NCI-H774 (cell line): ENCODE data around the gene ATP6V0B.

Experiments
- DNase-seq: peaks from one replicate; lab custom pipeline; 2025; lab: John Stamatoyannopoulos, UW

The ATP6V0B gene

DNA sequence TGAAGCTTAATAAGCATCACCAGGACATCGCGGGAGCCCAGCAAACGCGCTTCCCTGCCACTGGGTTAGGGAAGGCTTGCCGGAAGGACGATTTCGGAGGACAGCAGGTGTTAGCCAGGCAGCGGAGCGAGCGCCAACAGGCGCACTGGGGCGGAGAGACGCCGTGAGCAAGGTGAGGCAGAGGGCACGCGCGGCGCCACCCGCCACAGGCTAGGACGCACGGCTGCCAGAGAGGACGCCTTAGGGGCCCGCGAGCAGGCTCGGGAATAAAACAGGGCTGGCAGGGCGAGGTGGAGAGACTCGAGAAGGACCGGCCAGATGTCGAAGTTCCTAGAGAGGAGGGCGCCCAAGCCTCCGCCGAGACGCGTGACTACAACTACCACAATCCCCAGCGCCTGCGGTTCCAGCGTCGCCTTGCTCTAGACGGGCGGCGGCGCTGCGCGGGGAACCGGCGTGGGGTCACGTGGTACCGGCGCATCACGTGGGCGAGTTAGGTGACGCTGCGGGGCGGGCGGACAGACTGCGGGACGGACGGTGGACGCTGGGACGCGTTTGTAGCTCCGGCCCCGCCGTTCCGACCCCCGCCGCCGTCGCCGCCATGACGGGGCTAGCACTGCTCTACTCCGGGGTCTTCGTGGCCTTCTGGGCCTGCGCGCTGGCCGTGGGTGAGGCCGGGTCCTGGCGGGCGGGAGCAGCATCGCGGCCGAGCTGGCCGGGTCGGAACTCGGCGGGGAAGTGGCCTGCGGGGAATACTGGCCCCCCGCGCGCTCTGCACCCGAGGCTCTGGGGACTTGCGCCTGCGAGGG is at the start of gene ATP6V0B:
Gene ATP6V0B, plus strand, starts transcription at position 518 of the 806 bp plus-strand sequence. Its CDS starts 81 bp downstream, at position 599.
- peak; percentile 98 for DNase-seq

DNA sequence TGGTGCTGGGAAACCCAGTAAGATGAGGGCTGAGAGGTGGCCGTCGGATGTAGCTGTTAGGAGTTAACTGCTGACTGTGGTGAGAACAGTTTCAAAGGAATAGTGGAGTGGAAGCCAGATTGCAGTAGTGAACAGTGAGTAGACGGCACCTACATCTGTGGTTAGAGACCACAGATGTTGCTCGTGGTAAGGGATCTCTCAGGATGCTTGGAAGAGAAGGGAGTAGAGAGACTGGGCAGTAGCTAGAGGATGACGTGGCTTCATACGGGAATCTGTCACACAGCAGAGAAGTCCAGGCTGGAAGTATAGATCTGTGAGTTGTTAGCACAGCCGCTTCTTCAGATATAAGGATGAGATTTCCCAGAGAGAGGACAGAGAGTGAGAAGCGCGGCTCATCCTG is 48.9 kb upstream of the ATP6V0B start:
- DNase-seq: no peak

DNA sequence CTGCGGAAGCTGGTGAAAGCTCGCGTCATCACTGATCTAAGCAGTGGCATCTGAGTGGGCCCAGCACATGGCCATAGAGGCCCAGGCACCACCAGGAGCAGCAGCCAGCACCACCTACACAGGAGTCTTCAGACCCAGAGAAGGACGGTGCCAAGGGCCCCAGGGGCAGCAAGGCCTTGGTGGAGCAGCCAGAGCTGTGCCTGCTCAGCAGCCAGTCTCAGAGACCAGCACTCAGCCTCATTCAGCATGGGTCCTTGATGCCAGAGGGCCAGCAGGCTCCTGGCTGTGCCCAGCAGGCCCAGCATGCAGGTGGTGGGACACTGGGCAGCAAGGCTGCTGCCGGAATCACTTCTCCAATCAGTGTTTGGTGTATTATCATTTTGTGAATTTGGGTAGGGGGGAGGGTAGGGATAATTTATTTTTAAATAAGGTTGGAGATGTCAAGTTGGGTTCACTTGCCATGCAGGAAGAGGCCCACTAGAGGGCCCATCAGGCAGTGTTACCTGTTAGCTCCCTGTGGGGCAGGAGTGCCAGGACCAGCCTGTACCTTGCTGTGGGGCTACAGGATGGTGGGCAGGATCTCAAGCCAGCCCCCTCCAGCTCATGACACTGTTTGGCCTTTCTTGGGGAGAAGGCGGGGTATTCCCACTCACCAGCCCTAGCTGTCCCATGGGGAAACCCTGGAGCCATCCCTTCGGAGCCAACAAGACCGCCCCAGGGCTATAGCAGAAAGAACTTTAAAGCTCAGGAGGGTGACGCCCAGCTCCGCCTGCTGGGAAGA is 44.4 kb upstream of the ATP6V0B start:
- DNase-seq: no peak

DNA sequence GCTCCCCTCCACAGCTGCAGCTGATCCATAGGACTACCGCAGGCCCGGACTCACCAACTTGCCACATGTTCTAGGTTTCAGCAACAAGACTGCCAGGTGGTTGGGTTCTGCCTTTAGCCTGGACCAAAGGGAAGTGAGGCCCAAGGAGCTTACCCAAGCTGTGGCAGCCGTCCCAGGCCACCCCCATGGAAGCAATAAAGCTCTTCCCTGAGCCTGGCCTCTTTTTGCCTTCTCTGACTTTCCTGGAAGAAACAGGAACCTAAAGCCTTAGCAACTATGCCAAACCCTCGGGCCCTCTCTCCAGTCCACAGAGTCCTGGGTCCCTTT is 43.8 kb upstream of the ATP6V0B start:
- DNase-seq: no peak

DNA sequence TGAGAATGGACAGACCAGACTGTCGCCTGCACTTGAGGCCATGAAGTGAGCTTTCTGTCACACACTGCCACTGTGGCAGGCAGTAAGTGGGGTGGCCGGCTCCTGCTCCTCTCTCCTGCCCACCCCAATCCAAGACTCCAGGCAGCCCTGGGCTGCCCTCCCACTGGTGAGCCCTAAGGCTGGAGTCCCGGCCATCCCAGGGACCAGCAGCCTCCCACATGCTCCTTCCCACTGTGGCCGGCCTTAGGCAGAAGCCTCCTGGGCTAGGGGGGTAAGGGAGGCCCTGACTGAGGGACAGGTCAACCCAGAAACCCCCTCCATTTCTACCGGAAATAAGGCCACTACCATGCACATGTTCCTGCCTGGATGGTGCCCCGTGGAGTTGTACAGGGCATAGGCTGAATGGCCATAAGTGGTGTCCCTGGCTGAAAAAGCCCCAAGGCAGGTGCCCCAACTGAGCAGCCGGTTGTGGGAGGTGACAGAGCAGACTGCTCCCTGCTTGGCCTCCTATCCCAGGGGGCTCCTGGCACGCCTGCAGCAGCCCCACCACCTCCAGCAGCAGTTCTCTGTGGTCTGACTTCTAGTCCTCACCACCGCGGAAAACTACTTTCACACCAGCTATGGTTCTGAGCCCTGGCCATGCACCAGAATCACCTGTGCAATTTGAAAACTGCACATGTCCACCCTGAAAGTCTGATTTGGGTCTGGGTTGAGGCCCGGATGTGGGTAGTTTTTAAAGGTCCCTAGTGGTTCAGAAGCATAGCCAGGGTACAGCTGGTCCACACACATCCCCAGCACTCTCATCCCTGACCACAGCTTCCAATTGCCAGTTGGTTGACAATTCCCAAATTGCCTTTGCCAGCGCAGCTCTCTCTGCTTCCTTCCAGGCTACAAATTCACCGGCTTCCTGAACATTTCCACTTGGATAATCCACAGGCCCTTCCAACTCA is 42.8 kb upstream of the ATP6V0B start:
- no peak for DNase-seq

DNA sequence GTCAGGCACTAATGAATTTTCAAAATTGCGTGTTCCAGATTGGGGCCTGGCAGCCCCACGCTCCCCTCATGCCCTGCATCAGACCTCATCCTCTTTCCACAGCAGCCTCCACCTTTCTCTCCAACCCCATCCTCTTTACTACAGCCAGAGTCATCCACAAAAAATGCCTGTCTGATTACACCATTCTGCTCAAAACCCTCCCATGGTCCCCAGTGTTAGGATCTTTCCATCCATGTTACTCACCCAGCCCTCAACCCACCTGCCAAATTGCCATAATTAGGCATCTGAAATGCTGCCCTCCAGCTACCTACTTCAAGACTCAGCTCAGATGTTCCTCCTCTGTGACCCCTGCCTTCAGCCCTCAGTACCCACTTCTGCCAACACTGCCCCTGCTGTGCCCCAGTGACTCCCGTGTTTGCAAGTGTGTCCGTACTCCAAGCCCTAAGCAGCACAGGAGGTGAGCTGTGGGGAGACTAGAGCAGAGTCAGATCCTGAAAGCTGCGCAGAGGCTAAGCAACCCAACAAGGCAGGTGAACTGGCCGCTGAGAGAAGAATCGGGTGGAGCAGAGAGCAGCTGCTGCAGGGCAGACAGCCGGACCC is 41.9 kb upstream of the ATP6V0B start:
- no peak for DNase-seq

DNA sequence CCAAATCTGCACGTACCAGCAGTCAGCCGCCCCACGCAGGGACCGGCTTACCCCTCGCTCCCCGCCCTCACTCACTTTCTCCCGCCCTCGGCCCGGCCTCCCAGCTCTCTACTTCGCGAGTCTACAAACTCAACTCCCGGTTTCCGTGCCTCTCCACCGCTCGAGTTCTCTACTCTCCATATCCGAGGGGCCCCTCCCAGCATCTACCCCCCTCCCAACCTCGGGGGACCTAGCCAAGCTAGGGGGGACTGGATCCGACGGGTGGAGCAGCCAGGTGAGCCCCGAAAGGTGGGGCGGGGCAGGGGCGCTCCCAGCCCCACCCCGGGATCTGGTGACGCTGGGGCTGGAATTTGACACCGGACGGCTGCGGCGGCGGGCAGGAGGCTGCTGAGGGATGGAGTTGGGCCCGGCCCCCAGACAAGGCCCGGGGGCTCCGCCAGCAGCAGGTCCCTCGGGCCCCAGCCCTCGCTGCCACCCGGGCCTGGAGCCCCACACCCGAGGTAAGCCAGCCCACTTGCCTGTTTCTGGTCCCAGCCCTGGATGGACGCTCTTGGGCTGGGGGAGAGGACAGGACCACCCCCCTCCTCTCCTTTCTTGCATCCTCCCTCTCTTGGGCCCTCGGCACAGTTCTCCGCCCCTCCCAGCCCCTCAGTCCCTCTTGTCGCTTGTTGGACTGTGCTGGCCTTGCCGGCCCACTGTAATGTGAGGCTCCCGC is 41.2 kb upstream of the ATP6V0B start, which contains the start of gene ARTN:
Gene ARTN, plus strand, starts transcription at position 416 of the 715 bp plus-strand sequence. CDS start 1,856 bp downstream, outside the sequence.
- peak; percentile 44 for DNase-seq

DNA sequence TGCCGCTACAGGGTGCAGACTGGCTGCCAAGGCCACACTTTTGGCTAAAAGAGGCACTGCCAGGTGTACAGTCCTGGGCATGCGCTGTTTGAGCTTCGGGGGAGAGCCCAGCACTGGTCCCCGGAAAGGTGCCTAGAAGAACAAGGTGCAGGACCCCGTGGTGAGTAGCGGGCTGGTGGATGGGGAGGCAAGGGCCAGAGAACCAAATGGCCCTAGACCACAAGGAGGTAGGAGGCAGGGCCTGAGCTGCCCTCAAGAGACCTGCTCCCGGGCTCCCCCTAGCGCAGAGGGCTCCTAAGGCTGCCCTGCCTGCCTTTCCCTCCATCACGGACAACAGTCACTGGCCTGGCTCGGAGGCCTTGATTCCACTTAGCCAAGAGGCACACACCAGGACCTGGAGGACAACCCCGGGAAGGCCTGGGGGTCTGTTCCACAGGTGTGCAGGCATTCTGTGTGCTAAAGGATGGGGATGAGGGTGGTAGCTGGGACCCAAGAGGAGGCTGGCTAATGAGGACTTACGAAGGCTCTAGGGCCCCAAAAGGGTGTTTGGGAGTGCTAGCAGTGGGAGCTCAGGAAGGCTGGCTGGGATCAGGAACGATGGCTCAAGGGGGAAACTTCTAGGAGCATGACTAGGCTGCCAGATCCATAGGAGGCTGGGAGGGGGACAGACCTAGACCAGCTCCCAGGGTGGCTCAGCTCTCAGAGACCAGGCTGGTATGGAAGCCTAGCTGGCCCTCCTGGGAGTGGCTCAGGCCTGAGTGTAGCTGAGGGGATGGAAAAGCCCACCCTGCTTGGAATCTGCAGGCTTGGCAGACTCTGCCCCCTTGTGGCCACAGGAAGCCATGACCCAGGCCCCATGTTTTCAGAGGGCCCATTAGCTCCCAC is 40.4 kb upstream of the ATP6V0B start:
- DNase-seq: peak; percentile 73

DNA sequence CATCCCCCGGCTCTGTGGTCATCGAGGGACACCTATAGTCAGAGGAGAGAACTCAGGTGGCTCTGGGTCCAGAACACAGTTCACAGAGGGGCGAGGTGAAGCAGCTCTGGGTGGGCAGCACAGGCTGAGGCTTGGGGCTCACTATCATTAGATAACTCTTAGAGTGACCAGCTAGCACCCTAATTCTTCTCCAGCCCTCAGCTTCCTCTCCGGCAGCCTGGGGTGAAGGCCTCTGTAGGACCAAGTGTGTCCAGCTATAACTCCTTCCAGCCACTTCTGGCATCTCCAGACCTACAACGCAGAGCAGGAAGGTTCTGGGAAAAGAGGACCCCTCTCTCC is 39.8 kb upstream of the ATP6V0B start:
- DNase-seq: no peak

DNA sequence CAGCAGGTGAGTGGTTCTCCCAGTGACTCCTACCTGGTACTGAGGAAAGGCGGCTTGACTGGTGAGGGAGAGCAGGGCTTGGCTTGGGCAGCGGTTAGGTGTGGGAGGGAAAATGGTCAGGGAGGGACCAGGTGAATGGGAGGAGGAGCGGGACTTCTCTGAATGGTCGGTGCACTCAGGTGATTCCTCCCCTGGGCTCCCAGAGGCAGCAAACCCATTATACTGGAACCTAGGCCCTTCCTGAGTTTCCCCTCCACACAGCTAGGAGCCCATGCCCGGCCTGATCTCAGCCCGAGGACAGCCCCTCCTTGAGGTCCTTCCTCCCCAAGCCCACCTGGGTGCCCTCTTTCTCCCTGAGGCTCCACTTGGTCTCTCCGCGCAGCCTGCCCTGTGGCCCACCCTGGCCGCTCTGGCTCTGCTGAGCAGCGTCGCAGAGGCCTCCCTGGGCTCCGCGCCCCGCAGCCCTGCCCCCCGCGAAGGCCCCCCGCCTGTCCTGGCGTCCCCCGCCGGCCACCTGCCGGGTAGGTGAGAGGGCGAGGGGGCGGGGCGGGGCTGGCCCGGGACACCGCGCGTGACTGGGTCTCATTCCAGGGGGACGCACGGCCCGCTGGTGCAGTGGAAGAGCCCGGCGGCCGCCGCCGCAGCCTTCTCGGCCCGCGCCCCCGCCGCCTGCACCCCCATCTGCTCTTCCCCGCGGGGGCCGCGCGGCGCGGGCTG is 38.9 kb upstream of the ATP6V0B start:
- peak; percentile 63 for DNase-seq

DNA sequence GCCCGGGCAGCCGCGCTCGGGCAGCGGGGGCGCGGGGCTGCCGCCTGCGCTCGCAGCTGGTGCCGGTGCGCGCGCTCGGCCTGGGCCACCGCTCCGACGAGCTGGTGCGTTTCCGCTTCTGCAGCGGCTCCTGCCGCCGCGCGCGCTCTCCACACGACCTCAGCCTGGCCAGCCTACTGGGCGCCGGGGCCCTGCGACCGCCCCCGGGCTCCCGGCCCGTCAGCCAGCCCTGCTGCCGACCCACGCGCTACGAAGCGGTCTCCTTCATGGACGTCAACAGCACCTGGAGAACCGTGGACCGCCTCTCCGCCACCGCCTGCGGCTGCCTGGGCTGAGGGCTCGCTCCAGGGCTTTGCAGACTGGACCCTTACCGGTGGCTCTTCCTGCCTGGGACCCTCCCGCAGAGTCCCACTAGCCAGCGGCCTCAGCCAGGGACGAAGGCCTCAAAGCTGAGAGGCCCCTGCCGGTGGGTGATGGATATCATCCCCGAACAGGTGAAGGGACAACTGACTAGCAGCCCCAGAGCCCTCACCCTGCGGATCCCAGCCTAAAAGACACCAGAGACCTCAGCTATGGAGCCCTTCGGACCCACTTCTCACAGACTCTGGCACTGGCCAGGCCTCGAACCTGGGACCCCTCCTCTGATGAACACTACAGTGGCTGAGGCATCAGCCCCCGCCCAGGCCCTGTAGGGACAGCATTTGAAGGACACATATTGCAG is 38.2 kb upstream of the ATP6V0B start:
- peak; percentile 48 for DNase-seq

DNA sequence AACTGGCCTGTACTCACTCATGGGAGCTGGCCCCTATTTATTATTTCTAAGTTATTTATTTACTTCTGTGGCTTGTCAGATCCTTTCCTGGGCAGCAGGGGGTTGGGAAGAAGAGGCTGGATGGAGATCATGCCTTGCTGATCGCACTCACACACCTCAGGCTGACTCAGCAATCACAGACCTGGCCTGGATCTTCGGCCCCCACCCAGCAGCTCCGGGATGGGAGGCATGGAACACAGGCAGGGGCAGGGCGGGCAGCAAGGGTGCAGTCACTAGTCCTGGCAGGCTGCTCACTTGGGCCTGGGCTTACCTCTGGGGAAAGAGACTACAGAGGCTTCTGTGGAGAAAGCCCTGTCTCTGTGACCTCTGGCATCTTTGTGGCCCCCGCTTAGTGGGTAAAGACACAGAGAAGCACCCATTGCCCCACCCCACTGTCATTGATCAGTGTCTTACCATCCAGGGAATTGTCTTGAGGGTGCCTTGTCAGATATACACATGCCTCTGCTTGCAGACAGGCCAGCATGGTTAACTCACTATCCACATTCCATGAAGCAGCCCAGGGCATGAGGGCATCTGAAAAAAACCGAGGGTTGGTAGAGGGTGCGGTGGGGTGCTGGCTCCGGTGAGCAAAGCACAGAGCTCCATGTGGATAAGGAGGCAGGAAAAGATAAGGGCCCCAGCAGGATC is 37.4 kb upstream of the ATP6V0B start:
- no peak for DNase-seq

DNA sequence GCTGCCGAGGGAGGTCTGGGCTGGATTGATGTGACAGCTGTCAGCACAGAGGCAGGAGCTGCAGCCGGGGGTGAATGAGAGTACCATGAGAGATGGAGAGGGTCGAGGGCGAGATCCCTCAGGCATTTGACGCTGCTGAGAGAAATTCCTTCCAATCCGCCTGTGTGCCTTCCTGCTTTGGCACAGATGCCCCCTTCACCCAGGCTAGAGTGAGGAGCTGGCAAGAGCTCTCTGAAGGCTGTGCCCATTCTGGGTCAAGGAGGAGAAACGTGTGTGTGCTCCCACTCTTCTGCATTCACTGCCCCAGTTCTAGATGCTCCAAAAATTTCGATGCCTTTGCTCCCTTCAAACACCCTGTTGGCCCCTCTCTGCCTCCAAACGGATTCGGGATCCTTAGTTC is 36.4 kb upstream of the ATP6V0B start:
- DNase-seq: no peak

DNA sequence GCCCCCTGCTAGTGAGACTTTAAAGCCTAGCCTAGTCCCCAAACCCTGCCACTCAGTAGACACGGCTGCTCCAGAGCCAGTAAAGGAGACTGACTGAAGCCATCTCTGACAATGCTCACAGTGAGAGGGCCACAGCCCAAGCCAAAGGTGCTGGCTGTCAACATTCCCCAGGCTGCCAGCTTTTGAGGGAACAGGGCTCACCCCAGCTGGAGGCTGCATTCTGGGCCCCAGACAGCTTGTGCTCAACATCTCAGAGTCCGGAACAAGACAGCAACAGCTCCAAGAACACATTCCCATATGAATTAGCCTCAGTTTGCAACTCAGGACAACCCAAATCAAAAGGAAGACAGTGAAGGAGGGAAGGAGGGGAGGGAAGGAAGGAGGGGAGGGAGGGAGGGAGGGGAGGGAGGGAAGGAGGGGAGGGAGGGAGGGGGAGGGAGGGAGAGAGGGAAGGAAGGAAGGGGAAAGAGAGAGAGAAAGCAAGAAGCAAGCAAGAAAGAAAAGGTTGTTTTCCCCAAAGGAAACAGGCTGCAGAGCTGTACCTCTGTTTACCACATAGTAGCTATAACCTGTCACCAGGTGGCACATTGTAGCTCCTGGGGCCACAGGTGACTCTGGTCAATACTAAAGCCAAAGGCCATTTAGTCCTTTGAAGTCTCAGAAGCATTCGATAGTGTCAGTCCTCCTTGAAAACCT is 35.7 kb upstream of the ATP6V0B start:
- DNase-seq: no peak

DNA sequence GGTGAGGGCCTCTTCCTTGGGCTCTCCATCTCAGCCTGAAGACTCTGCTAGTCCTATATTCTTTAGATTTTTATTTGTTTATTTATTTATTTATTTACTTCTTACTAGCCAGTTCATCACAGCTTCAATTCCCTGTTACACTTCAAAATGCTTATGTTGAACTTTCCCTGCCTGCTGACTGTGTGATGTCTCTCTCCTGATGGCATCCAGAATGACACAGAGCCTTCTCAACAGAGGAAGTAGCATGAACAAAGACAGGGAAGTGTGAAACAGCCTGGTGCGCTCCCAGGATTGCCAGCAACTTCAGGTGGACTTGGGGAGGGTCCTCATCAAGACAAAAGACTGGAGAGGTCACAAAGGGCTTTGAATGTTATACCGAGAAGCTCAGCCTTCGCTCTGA is 32.3 kb upstream of the ATP6V0B start:
- DNase-seq: no peak

DNA sequence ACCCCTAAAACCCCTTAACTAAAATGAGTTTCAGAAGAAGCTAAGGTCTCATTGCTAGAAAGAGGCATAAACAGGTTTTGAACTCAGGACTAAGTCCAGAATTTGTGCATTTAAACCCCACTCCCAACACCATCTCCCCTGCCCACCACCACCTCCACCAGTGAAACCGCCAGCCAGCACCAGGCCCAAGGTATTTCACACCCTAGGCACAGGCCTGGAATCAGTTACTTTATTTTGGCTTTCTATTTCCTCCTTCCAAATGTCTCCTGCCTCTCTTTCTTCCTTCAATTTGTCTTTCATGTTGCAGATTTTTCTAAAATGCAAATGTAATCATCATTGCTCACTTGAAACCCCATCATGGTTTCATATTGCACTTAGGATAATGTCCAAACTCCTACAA is 29.9 kb upstream of the ATP6V0B start:
- no peak for DNase-seq

DNA sequence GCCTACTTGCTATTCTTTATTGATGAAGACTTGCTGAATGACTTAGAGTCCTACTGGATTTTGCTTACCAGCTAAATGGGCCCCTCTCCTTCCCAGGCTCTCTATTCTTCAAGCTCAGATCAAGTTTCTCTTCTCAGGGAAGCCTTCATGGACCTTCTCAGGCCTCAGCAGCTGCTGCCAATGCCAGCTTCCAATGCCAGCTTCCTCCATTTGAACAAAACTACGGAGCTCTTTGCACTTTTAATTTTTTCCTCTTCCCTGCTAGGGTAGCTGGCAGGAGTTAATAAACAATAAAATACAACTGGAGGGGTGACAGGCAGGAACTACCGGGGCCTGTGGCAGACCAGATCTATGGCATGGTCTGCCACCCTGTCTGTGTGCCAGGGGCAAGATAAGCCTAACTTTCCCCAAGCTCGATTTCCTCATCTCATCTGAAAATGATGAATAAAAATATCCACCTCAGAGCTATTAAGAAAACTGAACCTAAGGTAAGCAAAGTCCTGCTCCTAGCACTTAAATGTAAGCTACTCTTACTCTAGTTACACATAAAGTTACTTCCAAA is 29.0 kb upstream of the ATP6V0B start:
- DNase-seq: no peak
